Measurements from ENCODE around the gene CEP85. TPM values are rescaled to one million over a fixed set of nuclear protein-coding genes. Genes with fewer than 3 reads are reported as not detected.

The CEP85 gene
- total and polyA plus RNA-seq, 10 of the 15 experiments (the other 5 are each of a cell fraction or from before 2014, with no cell fraction given): 8.4 to 26.8 (median 21.5) TPM

GRCh38 chr1:26297791-26298124 lies 63.8 kb downstream of the CEP85 start:
- H3K79me2 ChIP-seq (ENCODE audit: control insufficient read depth, insufficient read depth, low read length): no peaks in the 10 kb centered on the region
- no peak overlapping the region for H2AFZ ChIP-seq (ENCODE audit: control insufficient read depth, low read depth, low read length)
- no peak overlapping the region for H3K4me3 ChIP-seq
- ChIA-PET CTCF (interaction anchor here (1.7 kb wide), 1 partner anchor 9 kb away, joined by 5 read pairs; no protein-coding TSS in a partner anchor), POLR2A (interaction anchor here (0.7 to 1.0 kb wide), 2 partner anchors 9 to 18 kb away, joined by 3 read pairs; no protein-coding TSS in a partner anchor), RAD21 (ENCODE audit: unreplicated experiment) (interaction anchor here (0.8 kb wide), 1 partner anchor 18 kb away, joined by 3 read pairs; no protein-coding TSS in a partner anchor), SMC1A (ENCODE audit: uncharacterized antibody, unreplicated experiment) (no interaction called here)
- intact Hi-C loops (cut with micrococcal nuclease; ENCODE audit: unreplicated experiment): no loop called here
- TF ChIP-seq RBBP5 (conservative IDR thresholded peaks at IDR 0.05) (no peak), MTA2 (IDR thresholded peaks at IDR 0.05; ENCODE audit: low read depth) (no peak), RFX5 (IDR thresholded peaks at IDR 0.05; ENCODE audit: low read depth, low read length) (no peak), YBX1 (IDR thresholded peaks at IDR 0.05) (no peak), FOXK2 (IDR thresholded peaks at IDR 0.05) (no peak), SMARCA5 (IDR thresholded peaks at IDR 0.05) (no peak)
- H4K20me1 ChIP-seq (ENCODE audit: control insufficient read depth, insufficient read depth): no peaks in the 10 kb centered on the region
- 72% methylated on average over 6 of the region's 6 CpGs for WGBS (ENCODE audit: insufficient coverage, insufficient replicate concordance, low lambda C conversion rate, missing lambda C conversion rate)
- FAIRE-seq (no peak), DNase-seq (ENCODE audit: low read depth, low spot score) (no peak), ATAC-seq (no peak)
- H3K36me3 ChIP-seq (ENCODE audit: control insufficient read depth in 2 of 2, insufficient read depth in 2 of 2, low read length in 1 of 2): no peaks in the 10 kb centered on the region; a peak in 1 of 4 replicates
- H3K9me3 ChIP-seq (replicated peaks; ENCODE audit: control insufficient read depth, insufficient read depth, low read length): no peaks in the 10 kb centered on the region
- H3K4me2 ChIP-seq (ENCODE audit: control insufficient read depth, insufficient read depth): no peak overlapping the region
- in situ Hi-C loops (cut with MboI): no loop called here
- no peaks in the 10 kb centered on the region for H3K4me1 ChIP-seq (ENCODE audit: control insufficient read depth, insufficient read depth, low read length)
- BruUV-seq (replicated peaks): no TSS peak
- no peak overlapping the region for H3K9ac ChIP-seq (ENCODE audit: control insufficient read depth, insufficient read depth, low read length)
- no peak overlapping the region for H3K27ac ChIP-seq (ENCODE audit: control insufficient read depth, insufficient read depth)
- H3K27me3 ChIP-seq (replicated peaks in 1 of 2; ENCODE audit: control insufficient read depth in 2 of 2, insufficient read depth in 2 of 2, low read length in 1 of 2): no peaks in the 10 kb centered on the region

DNA sequence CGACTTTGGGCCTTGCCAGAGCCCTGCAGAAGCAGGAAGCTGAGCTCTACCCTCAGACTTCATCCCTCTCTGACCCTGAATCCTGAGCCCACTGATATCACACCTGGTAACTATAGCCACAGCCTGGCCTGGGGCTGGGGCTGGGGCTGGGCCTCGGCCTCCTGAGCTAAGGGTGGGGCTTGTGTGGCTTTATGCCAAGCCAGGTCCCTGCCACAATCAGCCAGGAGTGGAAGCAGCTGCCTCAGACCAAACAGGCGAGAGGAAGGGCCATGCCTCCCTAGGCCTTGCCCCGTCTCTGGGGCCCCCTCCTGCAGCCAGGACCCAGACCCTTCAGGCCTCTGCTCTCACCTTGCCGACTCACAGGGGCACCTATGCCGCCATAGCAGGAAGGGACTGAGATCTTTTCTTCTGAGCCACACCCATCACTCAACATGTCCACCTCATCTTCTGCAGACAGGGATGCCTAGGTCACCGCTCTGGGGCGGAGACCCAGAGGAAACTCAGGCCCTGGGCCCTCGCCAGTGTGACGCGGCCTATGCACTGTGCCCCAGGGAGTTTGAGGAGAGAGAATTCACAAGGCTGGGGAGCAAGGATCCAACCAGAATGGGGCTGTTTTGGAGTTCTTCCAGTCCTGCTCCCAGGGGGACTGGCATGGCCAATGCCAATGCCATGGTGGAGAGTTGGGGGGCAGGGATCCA lies 66.7 kb downstream of the CEP85 start:
- no peaks in the 10 kb centered on the region; the same call in 1 of the 2 replicates for H3K79me2 ChIP-seq (ENCODE audit: control insufficient read depth, insufficient read depth, low read length)
- peaks cover 3% of the 10 kb centered on the region for H3K4me1 ChIP-seq (ENCODE audit: control insufficient read depth, insufficient read depth, low read length)
- CTCF ChIA-PET: interaction anchor here (1.1 to 2.4 kb wide), 4 partner anchors 12 to 67 kb away, joined by 3 to 5 read pairs (median 3); partner anchors contain the start of gene CEP85
- no peak overlapping the region for H3K27ac ChIP-seq (ENCODE audit: control insufficient read depth, insufficient read depth)
- H4K20me1 ChIP-seq (ENCODE audit: control insufficient read depth, insufficient read depth): no peaks in the 10 kb centered on the region
- no peak for DNase-seq (ENCODE audit: low read depth, low spot score)
- POLR2A ChIA-PET: no interaction called here
- no peak overlapping the region for H3K4me2 ChIP-seq (ENCODE audit: control insufficient read depth, insufficient read depth)
- H3K9ac ChIP-seq (ENCODE audit: control insufficient read depth, insufficient read depth, low read length): no peak overlapping the region
- WGBS (ENCODE audit: insufficient coverage, insufficient replicate concordance, low lambda C conversion rate, missing lambda C conversion rate): 84% methylated on average over 11 of the region's 11 CpGs
- no TSS peak for BruUV-seq (replicated peaks)
- RAD21 ChIA-PET (ENCODE audit: unreplicated experiment): interaction anchor here (0.6 to 1.4 kb wide), 3 partner anchors 12 to 14 kb away, joined by 3 to 4 read pairs (median 4); no protein-coding TSS in a partner anchor
- no peaks in the 10 kb centered on the region for H3K27me3 ChIP-seq (replicated peaks in 1 of 2; ENCODE audit: control insufficient read depth in 2 of 2, insufficient read depth in 2 of 2, low read length in 1 of 2)
- no peak for ATAC-seq
- H3K9me3 ChIP-seq (replicated peaks; ENCODE audit: control insufficient read depth, insufficient read depth, low read length): no peaks in the 10 kb centered on the region
- H3K4me3 ChIP-seq: no peak overlapping the region
- no peak overlapping the region for H2AFZ ChIP-seq (ENCODE audit: control insufficient read depth, low read depth, low read length)
- in situ Hi-C loops (cut with MboI): no loop called here
- TF ChIP-seq NR2C1 (IDR thresholded peaks at IDR 0.05) (no peak), NRF1 (conservative IDR thresholded peaks at IDR 0.05; ENCODE audit: low read depth, low read length) (no peak), KLF5 (IDR thresholded peaks at IDR 0.05; ENCODE audit: partially characterized antibody) (no peak), ESRRA (IDR thresholded peaks at IDR 0.05; ENCODE audit: low read length) (no peak), YY1 (IDR thresholded peaks at IDR 0.05; ENCODE audit: low read depth, low read length) (no peak), YBX1 (IDR thresholded peaks at IDR 0.05) (no peak), SMC3 (IDR thresholded peaks at IDR 0.05; ENCODE audit: borderline replicate concordance, low read length) (no peak), SREBF1 (IDR thresholded peaks at IDR 0.05; ENCODE audit: low read length) (no peak)
- TF ChIP-seq, protein P1, sequence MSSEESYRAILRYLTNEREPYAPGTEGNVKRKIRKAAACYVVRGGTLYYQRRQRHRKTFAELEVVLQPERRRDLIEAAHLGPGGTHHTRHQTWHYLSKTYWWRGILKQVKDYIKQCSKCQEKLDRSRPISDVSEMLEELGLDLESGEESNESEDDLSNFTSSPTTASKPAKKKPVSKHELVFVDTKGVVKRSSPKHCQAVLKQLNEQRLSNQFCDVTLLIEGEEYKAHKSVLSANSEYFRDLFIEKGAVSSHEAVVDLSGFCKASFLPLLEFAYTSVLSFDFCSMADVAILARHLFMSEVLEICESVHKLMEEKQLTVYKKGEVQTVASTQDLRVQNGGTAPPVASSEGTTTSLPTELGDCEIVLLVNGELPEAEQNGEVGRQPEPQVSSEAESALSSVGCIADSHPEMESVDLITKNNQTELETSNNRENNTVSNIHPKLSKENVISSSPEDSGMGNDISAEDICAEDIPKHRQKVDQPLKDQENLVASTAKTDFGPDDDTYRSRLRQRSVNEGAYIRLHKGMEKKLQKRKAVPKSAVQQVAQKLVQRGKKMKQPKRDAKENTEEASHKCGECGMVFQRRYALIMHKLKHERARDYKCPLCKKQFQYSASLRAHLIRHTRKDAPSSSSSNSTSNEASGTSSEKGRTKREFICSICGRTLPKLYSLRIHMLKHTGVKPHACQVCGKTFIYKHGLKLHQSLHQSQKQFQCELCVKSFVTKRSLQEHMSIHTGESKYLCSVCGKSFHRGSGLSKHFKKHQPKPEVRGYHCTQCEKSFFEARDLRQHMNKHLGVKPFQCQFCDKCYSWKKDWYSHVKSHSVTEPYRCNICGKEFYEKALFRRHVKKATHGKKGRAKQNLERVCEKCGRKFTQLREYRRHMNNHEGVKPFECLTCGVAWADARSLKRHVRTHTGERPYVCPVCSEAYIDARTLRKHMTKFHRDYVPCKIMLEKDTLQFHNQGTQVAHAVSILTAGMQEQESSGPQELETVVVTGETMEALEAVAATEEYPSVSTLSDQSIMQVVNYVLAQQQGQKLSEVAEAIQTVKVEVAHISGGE (CRISPR knock-in tag; IDR thresholded peaks at IDR 0.05): no peak
- TF ChIP-seq, protein P2, sequence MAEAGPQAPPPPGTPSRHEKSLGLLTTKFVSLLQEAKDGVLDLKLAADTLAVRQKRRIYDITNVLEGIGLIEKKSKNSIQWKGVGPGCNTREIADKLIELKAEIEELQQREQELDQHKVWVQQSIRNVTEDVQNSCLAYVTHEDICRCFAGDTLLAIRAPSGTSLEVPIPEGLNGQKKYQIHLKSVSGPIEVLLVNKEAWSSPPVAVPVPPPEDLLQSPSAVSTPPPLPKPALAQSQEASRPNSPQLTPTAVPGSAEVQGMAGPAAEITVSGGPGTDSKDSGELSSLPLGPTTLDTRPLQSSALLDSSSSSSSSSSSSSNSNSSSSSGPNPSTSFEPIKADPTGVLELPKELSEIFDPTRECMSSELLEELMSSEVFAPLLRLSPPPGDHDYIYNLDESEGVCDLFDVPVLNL (IDR thresholded peaks at IDR 0.05; ENCODE audit: low read depth, low read length): no peak
- SMC1A ChIA-PET (ENCODE audit: uncharacterized antibody, unreplicated experiment): interaction anchor here (2.3 kb wide), 1 partner anchor 12 kb away, joined by 8 read pairs; no protein-coding TSS in a partner anchor
- no peak for FAIRE-seq
- intact Hi-C loops (cut with micrococcal nuclease; ENCODE audit: unreplicated experiment): no loop called here
- H3K36me3 ChIP-seq (ENCODE audit: control insufficient read depth in 2 of 2, insufficient read depth in 2 of 2, low read length in 1 of 2): no peaks in the 10 kb centered on the region; a peak in 1 of 4 replicates
